Activated T-cell treated with anti-CD3 and anti-CD28 coated beads, Interleukin-2, amount 50 U/mL, for 4 hours (primary cell): ENCODE results near the gene TP53BP1. TPM values are rescaled to one million over a fixed set of nuclear protein-coding genes. Genes with fewer than 3 reads are reported as not detected.
"Not testable (repeated sequence)": the region's sequence is repeated elsewhere in the genome, so short reads cannot be mapped to it uniquely, and the experiment has no call there.

Source experiments
- ATAC-seq, 2 donors: fragments of 200-7000 bp; cut with Tn5 transposase; one replicate each; pipeline ENCODE4 v1.10.0; 2021
- DNase-seq: peaks from one replicate; pipeline ENCODE4 v3.0.0-alpha.2; 2020
- H3K27me3 Mint-ChIP-seq: one replicate; pipeline ENCODE4 v1.8.0; 2021; ENCODE audit warnings: low read depth, mixed read lengths
- H3K36me3 Mint-ChIP-seq: one replicate; pipeline ENCODE4 v1.8.0; 2022; ENCODE audit warnings: mixed read lengths; ENCODE audit not compliant: insufficient read depth
- H3K4me1 Mint-ChIP-seq: one replicate; pipeline ENCODE4 v1.8.0; 2021; ENCODE audit warnings: low read depth, mixed read lengths
- H3K4me3 Mint-ChIP-seq: one replicate; pipeline ENCODE4 v1.8.0; 2021; ENCODE audit warnings: mild to moderate bottlenecking, moderate library complexity, mixed read lengths
- H3K9me3 Mint-ChIP-seq: one replicate; pipeline ENCODE4 v1.8.0; 2021; ENCODE audit warnings: mixed read lengths
- total RNA-seq, 3 donors: library from RNA; stranded (reverse); gene quantifications; one replicate each; pipeline ENCODE4 v1.2.1, GENCODE V29; 2021

TP53BP1 gene
- total RNA-seq, 3 donors from 2014 or later = 30.5 to 36.1 (median 35.3) TPM

- no peaks in the 10 kb centered on the region for H3K27me3 Mint-ChIP-seq
- no peak for DNase-seq
- H3K4me3 Mint-ChIP-seq = no peak overlapping the region
- no peak for ATAC-seq
- H3K9me3 Mint-ChIP-seq = no peaks in the 10 kb centered on the region
- H3K4me1 Mint-ChIP-seq = peaks cover 4% of the 10 kb centered on the region
- H3K36me3 Mint-ChIP-seq = peaks cover 63% of the 10 kb centered on the region
These were observed 89.3 kb downstream of the TP53BP1 start for GRCh38 chr15:43403616-43404015.

- DNase-seq (no peak), ATAC-seq (no peak)
- Mint-ChIP-seq H3K27me3 (no peaks in the 10 kb centered on the region), H3K4me1 (peaks cover 4% of the 10 kb centered on the region), H3K36me3 (peaks cover 53% of the 10 kb centered on the region), H3K9me3 (no peaks in the 10 kb centered on the region), H3K4me3 (no peak overlapping the region)
These were observed 90.7 kb downstream of the TP53BP1 start for GRCh38 chr15:43402255-43402654.

GRCh38 chr15:43393592-43393991, 99.4 kb downstream of the TP53BP1 start:
- not testable (repeated sequence) for H3K27me3 Mint-ChIP-seq, H3K9me3 Mint-ChIP-seq, H3K4me3 Mint-ChIP-seq, H3K4me1 Mint-ChIP-seq, ATAC-seq, DNase-seq
- H3K36me3 Mint-ChIP-seq = peaks cover 41% of the 10 kb centered on the region

GRCh38 chr15:43390723-43391122, 102.2 kb downstream of the TP53BP1 start:
- Mint-ChIP-seq H3K4me1 (no peaks in the 10 kb centered on the region), H3K36me3 (peaks cover 39% of the 10 kb centered on the region), H3K27me3 (no peaks in the 10 kb centered on the region), H3K9me3 (no peaks in the 10 kb centered on the region), H3K4me3 (no peak overlapping the region)
- DNase-seq (no peak), ATAC-seq (no peak)

- no peaks in the 10 kb centered on the region for H3K9me3 Mint-ChIP-seq
- ATAC-seq (no peak), DNase-seq (no peak)
- no peak overlapping the region for H3K4me3 Mint-ChIP-seq
- H3K36me3 Mint-ChIP-seq = peaks cover 53% of the 10 kb centered on the region
- H3K27me3 Mint-ChIP-seq = no peaks in the 10 kb centered on the region
- no peaks in the 10 kb centered on the region for H3K4me1 Mint-ChIP-seq
These were observed 109.9 kb downstream of the TP53BP1 start for GRCh38 chr15:43383070-43383469.

- no peaks in the 10 kb centered on the region for H3K27me3 Mint-ChIP-seq
- no peaks in the 10 kb centered on the region for H3K9me3 Mint-ChIP-seq
- peaks cover 60% of the 10 kb centered on the region for H3K36me3 Mint-ChIP-seq
- no peak overlapping the region for H3K4me3 Mint-ChIP-seq
- no peaks in the 10 kb centered on the region for H3K4me1 Mint-ChIP-seq
- ATAC-seq = no peak
- no peak for DNase-seq
These were observed 110.6 kb downstream of the TP53BP1 start for GRCh38 chr15:43382310-43382709.

GRCh38 chr15:43378601-43379000, 114.4 kb downstream of the TP53BP1 start:
- Mint-ChIP-seq H3K27me3 (no peaks in the 10 kb centered on the region), H3K4me3 (no peak overlapping the region), H3K36me3 (peaks cover 42% of the 10 kb centered on the region), H3K4me1 (peaks cover 8% of the 10 kb centered on the region), H3K9me3 (no peaks in the 10 kb centered on the region)
- DNase-seq (no peak), ATAC-seq (no peak)

GRCh38 chr15:43376017-43376705, 116.8 kb downstream of the TP53BP1 start:
- Mint-ChIP-seq H3K9me3 (no peaks in the 10 kb centered on the region), H3K36me3 (peaks cover 32% of the 10 kb centered on the region), H3K4me3 (no peak overlapping the region), H3K4me1 (peaks cover 23% of the 10 kb centered on the region), H3K27me3 (no peaks in the 10 kb centered on the region)
- peak; percentile 49 for ATAC-seq
- DNase-seq = peak; percentile 12

- H3K4me1 Mint-ChIP-seq = peaks cover 51% of the 10 kb centered on the region
These were observed 121.7 kb downstream of the TP53BP1 start, which contains the start of the genes TUBGCP4 and ZSCAN29 for GRCh38 chr15:43370975-43371974. Gene TUBGCP4, plus strand, starts transcription at chr15:43371101. Its CDS starts 254 bp downstream, at chr15:43371355. Gene ZSCAN29, minus strand, starts transcription at chr15:43371043. Its CDS starts 1,130 bp downstream, at chr15:43369913.

GRCh38 chr15:43370310-43370974, 122.5 kb downstream of the TP53BP1 start:
- peak in 1 of 2 donors; percentile 49 for ATAC-seq
- no peak for DNase-seq
- no peaks in the 10 kb centered on the region for H3K27me3 Mint-ChIP-seq
- H3K4me3 Mint-ChIP-seq = peak overlapping the region; percentile 94
- peaks cover 27% of the 10 kb centered on the region for H3K9me3 Mint-ChIP-seq
- H3K36me3 Mint-ChIP-seq = peaks cover 39% of the 10 kb centered on the region
- peaks cover 47% of the 10 kb centered on the region for H3K4me1 Mint-ChIP-seq

More at GRCh38 chr15:43370975-43371974, 121.7 kb downstream of the TP53BP1 start, which contains the start of the genes TUBGCP4 and ZSCAN29:
- Mint-ChIP-seq H3K9me3 (peaks cover 25% of the 10 kb centered on the region), H3K36me3 (peaks cover 38% of the 10 kb centered on the region), H3K4me3 (peak within 1 kb of the TSS; percentile 94), H3K27me3 (no peaks in the 10 kb centered on the region)
- DNase-seq (peak; percentile 67), ATAC-seq (peak; percentile 90 to 91)

- no peak overlapping the region for H3K4me3 Mint-ChIP-seq
- H3K9me3 Mint-ChIP-seq = peaks cover 58% of the 10 kb centered on the region
- H3K27me3 Mint-ChIP-seq = no peaks in the 10 kb centered on the region
These were observed 131.5 kb downstream of the TP53BP1 start for GRCh38 chr15:43361313-43361903.

GRCh38 chr15:43360821-43361220, 132.1 kb downstream of the TP53BP1 start:
- no peak for ATAC-seq
- no peak for DNase-seq
- peaks cover 4% of the 10 kb centered on the region for H3K4me1 Mint-ChIP-seq
- no peaks in the 10 kb centered on the region for H3K27me3 Mint-ChIP-seq
- no peak overlapping the region for H3K4me3 Mint-ChIP-seq
- peaks cover 55% of the 10 kb centered on the region for H3K9me3 Mint-ChIP-seq
- H3K36me3 Mint-ChIP-seq = peaks cover 70% of the 10 kb centered on the region

More at GRCh38 chr15:43361313-43361903, 131.5 kb downstream of the TP53BP1 start:
- ATAC-seq (no peak), DNase-seq (no peak)
- peaks cover 6% of the 10 kb centered on the region for H3K4me1 Mint-ChIP-seq
- peaks cover 72% of the 10 kb centered on the region for H3K36me3 Mint-ChIP-seq
